ENCODE results near the gene RADIL.
A peak's percentile ranks its signal among the peaks of the same experiment; 100 is the strongest.
"Not testable (repeated sequence)": the region's sequence is repeated elsewhere in the genome, so short reads cannot be mapped to it uniquely, and the experiment has no call there.

Gene RADIL

DNA sequence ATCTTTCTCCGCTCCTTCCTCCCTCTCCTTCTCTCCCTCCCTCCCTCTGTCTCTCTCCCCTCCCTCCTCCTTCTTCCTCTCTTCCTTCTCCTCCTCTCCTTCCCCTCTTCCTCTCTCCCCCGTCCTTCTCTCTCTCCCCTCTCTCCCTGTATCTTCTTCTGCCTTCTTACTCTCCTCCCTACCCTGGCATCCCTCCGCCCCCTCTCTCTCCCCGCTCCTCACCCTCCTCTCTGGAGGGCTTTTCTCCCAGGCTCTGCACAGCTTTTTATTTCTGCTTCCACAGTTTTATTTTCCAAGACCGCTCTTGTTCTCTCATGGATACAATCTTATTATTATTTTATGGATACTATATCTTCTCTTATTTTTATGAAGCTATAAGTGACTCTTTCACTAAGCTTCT lies 75.5 kb downstream of the RADIL start:
- no peak for DNase-seq

DNA sequence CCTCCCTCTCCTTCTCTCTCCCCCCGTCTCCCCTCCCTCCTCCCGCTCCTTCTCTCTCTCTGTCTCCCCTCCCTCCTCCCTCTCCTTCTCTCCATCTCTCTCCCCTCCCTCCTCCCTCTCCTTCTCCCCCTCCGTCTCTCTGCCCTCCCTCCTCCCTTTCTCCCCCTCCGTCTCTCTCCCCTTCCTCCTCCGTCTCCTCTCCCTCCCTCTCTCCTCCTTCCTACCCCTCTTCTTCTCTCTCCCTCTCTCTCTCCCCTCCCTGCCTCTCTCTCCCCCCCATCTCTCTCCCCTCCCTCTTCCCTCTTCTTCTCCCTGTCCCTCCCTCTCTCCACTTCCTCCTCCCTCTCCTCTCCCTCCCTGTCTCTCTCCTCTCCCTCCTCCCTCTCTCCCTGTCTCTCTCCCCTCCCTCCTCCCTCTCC lies 75.9 kb downstream of the RADIL start:
- DNase-seq = no peak

DNA sequence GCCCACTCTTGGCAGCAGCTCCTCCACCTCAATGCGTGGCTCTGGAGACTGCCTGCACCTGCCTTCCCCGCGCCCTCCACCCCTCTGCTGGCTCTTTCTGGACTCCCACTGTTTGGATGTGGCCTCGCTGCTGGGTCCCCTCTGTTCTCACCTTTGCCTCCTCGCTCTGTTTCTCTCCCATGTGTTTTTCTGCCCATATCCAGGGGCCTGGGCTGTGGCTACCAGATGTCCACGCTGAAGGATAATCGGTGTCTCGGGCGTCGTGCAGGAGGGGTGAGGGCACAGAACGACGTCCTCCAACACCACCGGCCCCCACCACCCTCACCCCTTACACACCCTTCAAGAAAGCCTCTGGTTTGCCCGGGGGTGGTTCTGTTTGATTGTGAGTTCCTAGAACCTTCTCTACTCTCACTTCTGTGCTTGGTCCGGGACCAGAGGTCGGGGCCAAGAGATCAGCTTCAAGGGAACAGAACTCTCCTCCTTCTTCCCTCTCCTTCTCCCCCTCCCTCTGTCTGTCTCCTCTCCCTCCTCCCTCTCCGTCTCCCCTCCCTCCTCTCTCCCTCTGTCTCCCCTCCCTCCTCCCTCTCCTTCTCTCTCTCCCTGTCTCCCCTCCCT lies 76.4 kb downstream of the RADIL start:
- DNase-seq = no peak

DNA sequence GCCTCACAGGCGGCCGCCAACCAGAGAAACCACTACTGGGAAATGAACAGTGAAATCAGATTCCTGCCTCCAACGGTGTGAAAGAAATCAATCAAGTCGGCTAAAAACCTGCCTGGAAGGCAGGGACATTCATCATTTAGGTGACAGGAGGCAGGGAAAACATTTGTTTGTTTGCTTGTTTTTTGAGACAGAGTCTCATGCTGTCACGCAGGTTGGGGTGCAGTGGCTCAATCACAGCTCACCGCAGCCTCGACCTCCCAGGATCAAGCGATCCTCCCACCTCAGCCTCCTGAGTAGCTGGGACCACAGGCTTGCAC lies 77.6 kb downstream of the RADIL start:
- no peak for DNase-seq

DNA sequence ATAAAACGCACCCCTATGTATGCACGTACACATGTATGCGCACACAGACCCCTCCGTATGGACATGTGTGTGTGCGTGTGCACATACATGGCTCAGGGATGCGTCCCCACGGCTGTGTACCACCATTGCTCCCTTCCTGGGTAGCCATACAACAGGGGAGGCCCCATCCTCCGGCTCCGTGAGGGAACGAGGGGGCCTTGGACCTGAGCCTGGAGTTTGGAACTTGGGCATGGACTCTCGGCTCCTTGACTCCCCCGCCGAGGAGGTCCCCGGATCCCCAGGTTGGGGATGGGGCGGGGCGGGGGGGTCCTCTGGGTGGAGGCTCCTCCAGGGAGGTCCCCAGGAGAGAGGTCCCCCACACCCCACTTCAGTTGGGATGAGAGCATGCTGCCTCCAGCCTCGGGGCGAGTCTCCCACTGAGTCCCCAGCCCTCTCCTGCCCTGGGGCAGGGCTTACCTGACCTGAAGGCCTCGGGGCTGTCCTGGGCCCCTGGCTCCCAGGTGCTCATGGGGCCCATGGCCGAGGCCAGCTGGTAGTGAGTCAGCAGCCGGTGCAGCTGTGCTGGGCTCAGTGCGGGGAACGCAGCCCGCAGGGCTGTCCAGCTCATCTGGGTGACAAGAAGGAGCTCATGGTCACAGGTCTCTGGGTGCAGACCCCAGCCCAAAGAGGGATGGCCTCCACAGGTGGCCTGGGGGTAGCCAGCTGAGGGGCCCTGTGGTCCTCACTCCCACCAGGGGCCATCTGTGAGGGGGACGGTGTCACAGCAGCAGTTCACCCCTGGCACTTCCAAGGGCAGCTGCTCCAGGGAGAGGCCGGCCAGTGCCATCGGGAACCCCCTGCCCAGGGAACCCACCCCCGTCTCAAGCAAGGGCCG lies 78.2 kb downstream of the RADIL start:
- no peak for DNase-seq

DNA sequence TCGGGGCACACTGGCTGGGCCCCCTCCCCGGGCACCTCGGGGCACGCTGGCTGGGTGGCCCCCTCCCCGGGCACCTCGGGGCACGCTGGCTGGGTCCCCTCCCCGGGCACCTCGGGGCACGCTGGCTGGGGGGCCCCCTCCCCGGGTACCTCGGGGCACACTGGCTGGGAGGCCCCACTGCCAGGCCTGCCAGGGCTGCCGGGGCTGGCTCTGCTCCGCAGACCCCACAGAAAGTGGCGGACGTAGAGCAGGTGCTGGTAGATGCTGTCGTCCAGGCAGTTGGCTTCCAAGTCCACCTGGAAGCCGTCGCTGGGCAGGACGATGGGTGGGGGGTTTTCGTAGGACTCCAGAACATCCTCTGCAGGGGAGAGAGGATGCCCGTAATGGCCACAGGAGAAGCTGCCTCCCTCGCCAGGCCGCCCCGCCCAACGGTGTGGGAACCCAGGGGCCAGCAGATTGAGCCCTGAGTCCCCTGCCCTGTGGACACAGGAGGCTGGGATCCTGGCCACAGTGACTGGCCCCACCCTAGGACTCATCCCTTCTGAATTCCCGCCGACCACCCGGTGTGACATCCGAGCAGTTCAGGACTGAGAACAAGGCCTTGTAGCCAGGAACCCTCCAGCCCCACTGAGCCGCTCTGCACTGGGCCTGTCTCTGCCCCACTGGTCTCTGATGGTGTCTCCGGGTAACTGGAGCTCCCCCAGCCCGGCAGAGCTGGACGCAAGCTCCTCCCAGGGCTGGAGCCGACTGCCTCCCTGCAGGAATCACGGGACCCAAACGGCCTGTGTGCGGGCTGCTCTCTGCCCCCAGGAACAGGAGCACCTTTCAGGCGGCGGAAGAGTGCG lies 79.9 kb downstream of the RADIL start:
- DNase-seq = no peak

DNA sequence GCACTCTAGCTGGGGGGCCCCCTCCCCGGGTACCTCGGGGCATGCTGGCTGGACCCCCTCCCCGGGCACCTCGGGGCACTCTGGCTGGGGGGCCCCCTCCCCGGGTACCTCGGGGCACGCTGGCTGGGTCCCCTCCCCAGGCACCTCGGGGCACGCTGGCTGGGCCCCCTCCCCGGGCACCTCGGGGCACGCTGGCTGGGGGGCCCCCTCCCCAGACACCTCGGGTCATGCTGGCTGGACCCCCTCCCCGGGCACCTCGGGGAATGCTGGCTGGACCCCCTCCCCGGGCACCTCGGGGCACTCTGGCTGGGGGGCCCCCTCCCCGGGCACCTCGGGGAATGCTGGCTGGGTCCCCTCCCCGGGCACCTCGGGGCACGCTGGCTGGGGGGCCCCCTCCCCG lies 80.9 kb downstream of the RADIL start:
- DNase-seq = not testable (repeated sequence)

DNA sequence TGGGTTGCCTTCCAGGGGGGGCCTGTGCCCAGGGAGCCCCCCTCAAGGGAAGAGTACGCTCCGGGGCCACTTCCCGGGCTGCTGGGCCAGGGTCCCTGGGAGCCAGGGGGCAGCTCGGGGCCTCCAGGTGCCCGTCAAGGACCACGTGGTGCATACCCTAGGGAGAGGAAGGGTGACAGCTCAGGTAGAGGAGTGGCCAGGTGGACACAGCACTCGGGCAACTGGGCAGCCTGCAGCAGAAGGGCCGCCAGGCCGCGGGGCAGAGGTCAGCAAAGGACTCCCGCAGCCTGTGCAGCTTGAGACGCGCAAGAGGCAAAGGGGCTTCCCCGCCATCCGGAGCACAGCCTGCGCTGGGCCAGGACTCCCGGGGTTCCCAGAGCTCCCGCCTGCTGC lies 81.7 kb downstream of the RADIL start:
- DNase-seq = no peak

DNA sequence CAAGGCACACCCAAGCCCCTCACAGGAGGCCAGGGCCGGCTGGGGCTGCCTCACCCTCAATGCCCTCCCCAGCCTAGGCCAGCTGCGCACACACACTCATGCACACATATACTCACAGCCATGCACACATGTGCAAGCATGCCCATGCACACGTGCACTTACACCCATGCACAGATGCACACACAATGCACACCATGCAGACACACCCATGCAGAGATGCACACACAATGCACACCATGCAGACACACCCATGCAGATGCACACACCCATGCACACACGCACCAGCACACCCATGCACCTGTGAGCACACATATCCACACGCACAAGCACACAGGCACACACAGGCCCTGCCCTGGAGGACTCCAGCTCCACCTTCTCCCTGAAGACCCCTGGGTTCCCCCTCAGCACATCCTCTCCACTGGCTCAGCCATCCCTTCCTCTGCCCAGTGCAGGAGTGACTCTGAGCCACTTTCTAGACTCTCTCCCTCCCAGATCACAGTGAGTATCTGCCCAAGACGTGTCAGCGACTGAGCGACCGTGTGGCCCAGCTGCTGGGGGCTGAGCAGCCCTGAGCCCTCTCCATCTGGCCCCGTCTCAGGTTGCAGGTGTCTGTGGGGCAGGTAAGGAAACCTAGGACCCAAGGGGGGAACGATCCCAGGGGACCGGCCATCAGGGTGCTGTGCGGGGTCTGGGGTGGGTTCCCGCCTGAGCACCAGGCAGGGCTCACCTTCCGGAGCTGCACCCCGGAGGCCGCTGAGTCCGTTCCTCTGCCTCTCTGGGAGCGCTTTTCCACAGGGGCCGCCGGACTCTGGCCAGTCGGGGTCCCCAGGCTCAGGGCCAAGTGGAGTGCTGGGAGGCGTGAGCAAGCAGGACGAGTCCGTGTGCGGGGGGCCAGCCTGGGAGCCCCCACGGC lies 82.3 kb downstream of the RADIL start:
- DNase-seq = no peak

DNA sequence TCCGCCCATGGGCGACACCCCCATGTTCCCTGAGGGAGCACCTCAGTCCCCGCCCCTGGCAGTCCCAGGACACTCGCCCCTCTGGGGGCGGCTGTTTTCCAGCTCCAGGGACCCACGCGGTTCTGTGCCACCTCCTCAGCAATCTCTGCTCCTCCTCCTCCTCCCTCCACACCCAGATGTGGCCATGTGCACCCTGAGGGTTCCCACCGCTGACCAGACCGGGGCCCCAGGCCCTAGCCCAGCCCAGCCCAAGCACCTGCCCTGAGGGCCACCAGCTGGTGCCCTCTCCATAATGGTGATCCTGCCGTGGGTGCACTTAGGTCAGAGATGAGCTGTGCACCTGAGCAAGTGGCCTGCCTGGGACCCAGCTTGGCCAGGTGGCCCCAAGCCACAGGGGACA lies 83.0 kb downstream of the RADIL start:
- DNase-seq = no peak

DNA sequence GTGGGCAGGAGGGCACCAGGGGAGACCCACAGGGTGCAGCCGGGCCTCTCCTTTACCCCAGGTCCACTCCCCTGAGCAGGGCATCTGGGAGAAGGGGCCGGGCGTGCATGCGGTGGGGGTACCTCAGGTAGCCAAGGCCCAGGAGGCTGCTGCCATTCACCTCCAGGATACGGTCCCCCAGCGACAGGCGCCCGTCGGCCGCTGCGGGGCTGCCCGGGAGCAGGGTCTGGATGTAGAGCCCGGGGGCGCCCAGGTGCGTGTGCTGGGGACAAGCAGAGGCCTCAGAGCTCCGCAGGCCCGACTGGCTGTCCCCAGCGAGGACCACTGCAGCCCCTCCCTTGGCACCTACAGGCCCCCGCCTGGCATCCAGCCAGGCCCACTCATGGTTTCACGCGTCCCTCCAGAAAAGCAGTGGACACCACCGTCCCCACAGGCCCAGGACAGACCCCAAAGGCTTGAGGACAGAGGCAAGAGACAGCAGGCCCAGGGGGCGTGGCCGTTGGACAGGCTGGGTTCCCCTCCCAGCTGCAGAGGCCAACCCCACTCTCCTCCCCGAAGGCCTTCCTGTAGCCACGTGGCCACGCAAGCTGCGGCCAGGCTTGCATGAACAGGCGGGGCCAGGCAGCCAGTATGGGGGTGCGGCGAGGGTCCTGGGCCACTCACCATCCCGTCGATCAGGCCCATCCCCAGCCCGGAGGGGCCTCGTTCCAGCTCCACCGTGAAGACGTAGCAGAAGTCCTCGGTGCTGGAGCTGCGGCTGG lies 83.8 kb downstream of the RADIL start:
- DNase-seq = peak; percentile 10

DNA sequence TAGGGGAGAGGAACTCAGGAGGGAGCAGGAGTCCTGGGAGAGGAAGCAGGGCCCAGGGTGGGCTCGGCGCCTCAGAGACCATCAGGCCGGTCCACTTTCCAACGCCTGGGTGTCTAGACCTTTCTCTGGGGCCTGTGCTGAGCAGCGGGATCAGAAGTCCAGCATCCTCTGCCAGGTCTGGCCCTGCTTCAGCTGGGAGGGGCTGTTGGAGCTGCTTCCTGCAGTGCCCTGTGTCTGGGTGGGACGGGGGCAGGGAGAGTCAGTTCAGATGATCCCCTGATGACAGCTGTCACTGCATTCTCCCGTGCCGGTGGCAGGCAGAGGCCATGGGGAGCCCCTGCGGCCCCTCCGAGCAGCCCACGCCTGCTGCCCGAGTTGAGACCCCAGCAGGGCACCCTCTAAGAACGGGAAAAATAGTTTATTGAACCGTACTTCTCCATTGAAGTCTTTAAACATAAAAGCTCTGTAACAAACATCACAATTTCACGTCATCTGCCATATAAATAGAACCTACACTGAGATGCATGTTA lies 84.7 kb downstream of the RADIL start:
- no peak for DNase-seq

DNA sequence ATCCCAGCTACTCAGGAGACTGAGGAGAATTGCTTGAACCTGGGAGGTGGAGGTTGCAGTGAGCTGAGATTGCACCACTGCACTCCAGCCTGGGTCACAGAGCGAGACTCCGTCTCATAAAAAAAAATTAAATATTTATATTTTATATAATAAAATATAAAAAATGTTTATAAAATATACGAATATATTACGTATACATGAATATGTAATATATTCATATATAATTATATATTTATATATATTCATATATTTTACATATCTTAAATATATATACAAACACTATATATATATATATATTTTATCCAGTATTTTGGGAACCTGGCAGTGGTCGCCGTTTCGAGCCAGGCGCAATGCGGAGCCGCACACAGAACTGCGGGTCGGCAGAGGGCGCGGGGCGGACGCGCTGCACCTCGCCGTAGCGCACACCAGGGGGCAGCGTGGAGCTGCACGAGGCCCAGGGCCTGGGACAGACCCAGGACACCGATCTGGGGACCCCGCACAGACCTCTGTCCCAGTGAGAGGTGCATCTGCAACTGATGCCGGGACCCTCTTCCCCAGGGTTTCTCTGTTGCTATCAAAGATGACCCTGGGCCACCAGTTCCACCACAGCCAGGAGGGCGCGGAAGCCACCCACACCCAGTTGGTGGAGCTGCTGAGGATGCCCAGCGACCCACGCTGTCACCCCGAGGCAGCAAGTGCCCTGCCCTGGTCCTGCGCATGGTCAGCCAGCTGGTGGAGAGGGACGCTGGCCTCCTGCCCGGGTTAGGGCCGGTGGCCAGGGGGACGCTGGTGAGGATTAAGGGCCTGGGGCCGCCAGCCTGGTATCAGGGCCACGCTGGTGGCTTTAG lies 85.4 kb downstream of the RADIL start:
- peak; percentile 37 for DNase-seq

DNA sequence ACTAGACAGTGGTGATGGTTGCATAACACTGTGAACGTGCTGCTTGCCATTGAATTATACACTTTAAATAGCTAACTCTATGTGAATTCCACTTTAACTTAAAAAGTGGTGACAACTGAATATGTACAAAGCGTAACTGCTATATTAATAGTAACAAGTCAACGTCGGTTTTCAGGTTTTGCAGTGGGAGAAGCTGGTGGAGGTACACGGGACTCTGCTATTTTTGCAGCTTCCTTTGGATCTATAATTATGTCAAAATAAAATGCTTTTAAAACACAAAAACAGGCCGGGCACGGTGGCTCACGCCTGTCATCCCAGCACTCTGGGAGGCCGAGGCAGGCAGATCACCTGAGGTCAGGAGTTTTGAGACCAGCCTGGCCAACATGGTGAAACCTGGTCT lies 87.1 kb downstream of the RADIL start:
- no peak for DNase-seq

DNA sequence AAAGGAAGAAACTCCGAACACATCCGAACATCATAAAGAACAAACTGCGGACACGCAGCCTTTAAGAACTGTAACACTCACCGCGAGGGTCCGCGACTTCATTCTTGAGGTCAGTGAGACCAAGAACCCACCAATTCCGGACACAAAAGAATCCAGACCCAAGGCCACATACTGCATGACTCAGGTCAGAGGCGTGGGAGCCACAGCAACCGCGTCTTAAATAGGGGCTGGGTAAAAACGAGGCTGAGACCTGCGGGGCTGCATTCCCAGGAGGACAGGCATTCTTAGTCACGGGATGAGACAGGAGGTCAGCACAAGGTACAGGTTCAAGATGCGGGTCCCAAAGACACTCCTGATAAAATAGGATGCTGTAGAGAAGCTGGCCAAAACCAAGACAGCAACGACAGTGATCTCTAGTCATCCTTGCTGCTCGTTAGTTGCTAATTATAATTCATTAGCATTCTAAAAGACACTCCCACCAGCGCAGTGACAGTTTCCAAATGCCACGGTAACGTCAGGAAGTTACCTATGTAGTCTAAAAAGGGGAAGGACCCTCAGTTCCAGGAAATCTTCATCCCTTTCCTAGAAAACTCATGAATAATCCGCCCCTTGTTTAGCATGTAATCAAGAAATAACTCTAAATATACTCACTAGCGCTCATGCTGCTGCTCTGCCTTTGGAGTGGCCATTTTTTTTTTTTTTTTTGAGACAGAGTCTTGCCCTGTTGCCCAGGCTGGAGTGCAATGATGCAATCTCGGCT lies 88.7 kb downstream of the RADIL start:
- DNase-seq = no peak

DNA sequence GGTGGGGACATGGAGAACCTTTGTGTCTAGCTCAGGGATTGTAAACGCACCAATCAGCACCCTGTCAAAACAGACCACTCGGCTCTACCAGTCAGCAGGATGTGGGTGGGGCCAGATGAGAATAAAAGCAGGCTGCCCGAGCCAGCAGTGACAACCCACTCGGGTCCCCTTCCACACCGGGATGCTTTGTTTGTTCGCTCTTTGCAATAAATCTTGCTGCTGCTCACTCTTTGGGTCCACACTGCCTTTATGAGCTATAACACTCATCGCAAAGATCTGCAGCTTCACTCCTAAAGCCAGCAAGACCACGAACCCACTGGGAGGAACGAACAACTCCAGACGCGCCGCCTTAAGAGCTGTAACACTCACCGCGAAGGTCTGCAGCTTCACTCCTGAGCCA lies 89.3 kb downstream of the RADIL start:
- not testable (repeated sequence) for DNase-seq

DNA sequence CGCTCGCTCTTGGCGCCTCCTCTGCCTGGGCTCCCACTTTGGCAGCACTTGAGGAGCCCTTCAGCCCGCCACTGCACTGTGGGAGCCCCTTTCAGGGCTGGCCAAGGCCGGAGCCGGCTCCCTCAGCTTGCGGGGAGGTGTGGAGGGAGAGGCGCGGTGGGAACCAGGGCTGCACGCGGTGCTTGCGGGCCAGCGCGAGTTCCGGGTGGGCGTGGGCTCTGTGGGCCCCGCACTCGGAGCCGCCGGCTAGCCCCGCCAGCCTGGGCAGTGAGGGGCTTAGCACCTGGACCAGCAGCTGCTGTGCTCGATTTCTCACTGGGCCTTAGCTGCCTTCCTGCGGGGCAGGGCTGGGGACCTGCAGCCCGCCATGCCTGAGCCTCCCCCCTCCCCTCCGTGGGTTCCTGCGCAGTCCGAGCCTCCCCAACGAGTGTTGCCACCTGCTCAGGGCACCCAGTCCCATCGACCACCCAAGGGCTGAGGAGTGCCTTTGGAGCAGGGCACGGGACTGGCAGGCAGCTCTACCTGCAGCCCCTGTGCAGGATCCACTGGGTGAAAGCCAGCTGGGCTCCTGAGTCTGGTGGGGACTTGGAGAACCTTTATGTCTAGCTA lies 90.0 kb downstream of the RADIL start:
- not testable (repeated sequence) for DNase-seq

DNA sequence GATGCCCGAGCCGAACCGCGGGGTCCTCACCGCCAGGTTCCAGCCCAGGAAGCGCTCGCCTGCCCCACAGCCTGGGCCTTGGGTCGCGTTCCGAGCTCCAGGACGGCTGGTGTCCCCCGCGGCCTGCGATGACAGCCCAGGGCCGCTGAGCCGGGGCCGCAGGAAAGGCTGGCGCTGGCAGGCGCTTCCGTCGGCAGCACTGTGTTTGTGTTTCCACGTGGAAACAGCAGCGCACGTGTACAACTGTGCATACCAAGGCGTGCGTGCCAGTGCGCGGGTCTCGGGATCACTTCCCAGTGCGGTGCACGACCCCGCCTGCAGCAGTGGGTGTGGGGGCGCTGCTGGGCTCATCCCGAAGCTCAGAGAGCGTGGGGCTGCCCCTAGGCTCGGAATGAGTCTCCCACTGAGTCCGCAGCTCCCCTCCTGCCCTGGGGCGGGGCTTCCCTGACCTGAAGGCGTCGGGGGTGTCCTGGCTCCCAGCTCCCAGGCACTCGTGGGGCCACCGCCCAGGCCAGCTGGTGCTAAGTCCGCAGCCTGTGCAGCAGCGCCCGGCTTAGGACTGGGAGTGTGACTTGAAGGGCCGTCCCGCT lies 90.9 kb downstream of the RADIL start:
- DNase-seq = no peak
